Activated T-cell treated with anti-CD3 and anti-CD28 coated beads, Interleukin-2, amount 50 U/mL, for 72 hours (primary cell): ENCODE results near the gene SV2C. TPM values are rescaled to one million over a fixed set of nuclear protein-coding genes. Genes with fewer than 3 reads are reported as not detected.

Experiments used
- ATAC-seq, 2 donors: fragments of 150-1000 bp; cut with Tn5 transposase; replicated peaks in 1 of 2; 2 replicates each; pipeline ENCODE4 v1.10.0; 2021; ENCODE audit warnings: moderate library complexity in 2 of 2, mild to moderate bottlenecking in 1 of 2
- DNase-seq, 2 donors: peaks; one replicate each; pipeline ENCODE4 v3.0.0; 2021 to 2022; ENCODE audit warnings: mixed read lengths in 1 of 2
- H3K27ac Mint-ChIP-seq: one replicate; pipeline ENCODE4 v1.8.0; 2022; ENCODE audit warnings: mild to moderate bottlenecking, moderate library complexity, mixed read lengths
- H3K27me3 Mint-ChIP-seq: one replicate; pipeline ENCODE4 v1.8.0; 2022; ENCODE audit warnings: low read depth, mixed read lengths
- H3K36me3 Mint-ChIP-seq, 2 donors: one replicate each; pipeline ENCODE4 v1.8.0; 2022; ENCODE audit warnings: mixed read lengths in 2 of 2, mild to moderate bottlenecking in 1 of 2; ENCODE audit not compliant: insufficient read depth in 2 of 2
- H3K4me1 Mint-ChIP-seq: one replicate; pipeline ENCODE4 v1.8.0; 2022; ENCODE audit warnings: low read depth, mixed read lengths
- H3K4me3 Mint-ChIP-seq, 2 donors: one replicate each; pipeline ENCODE4 v1.8.0; 2022; ENCODE audit warnings: mild to moderate bottlenecking in 2 of 2, mixed read lengths in 2 of 2, moderate library complexity in 2 of 2
- H3K9me3 Mint-ChIP-seq, 2 donors: one replicate each; pipeline ENCODE4 v1.8.0; 2022; ENCODE audit warnings: mixed read lengths in 2 of 2
- total RNA-seq, 2 donors: library from RNA; stranded (reverse); gene quantifications; one replicate each; pipeline ENCODE4 v1.2.3, GENCODE V29; 2022

The SV2C gene
- total RNA-seq, 2 donors from 2014 or later, result 0.19 to 0.23 TPM

DNA sequence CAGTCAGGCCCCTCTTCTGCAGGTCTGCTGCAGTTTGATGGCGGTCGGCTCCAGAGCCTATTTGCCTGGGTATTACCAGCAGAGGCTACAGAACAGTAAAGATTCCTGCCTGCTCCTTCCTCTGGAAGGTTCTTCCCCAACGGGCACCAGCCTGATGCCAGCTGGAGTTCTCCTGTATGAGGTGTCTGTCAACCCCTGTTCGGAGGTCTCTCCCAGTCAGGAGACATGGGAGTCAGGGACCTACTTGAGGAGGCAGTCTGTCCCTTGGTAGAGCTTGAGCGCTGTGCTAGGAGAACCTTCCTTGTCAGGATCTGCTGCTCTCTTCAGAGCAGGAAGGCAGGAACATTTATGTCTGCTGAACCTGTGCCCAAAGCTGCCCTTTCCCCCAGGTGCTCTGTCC, 181.5 kb downstream of the SV2C start:
- no peak overlapping the region for H3K4me3 Mint-ChIP-seq
- peaks cover 7% of the 10 kb centered on the region for H3K27me3 Mint-ChIP-seq
- no peak for ATAC-seq
- peaks cover 6 to 9% of the 10 kb centered on the region in 2 donors for H3K9me3 Mint-ChIP-seq
- H3K27ac Mint-ChIP-seq, result no peak overlapping the region
- H3K4me1 Mint-ChIP-seq, result peaks cover 24% of the 10 kb centered on the region
- peaks cover 6 to 10% of the 10 kb centered on the region in 2 donors for H3K36me3 Mint-ChIP-seq
- no peak for DNase-seq

DNA sequence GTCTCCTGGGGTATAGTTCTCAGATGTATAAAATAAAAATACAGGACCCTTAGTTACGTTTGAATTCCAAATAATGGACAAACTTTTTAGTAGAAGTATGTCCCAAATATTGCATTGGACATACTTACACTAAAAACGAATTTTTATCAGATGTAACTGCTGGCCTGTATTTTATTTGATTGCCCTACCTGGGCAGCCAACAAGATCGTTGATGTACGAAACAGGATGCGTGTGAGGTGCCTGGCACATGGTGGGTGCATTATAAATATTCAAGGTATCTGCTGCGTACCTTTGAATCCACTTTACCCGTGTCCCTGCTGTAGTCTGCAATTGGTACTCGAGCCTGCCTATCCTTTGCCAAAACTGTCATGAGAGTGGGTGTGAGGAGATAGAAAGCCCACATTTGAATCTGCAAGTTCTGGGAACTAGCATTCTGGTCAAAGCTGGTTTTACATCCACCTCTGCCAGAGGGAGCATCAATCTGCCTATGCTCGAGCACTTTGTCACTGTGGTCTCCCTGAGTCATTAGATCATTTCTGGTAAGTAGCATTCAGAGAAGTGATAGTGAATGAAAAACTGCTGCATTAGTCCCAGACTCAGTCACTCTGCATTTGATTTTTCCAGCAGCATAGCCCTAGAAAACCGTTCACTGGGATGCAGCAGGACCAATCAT, 186.2 kb downstream of the SV2C start:
- Mint-ChIP-seq H3K36me3 (peaks cover 0 to 3% of the 10 kb centered on the region in 2 donors), H3K27ac (peak overlapping the region; percentile 99), H3K4me1 (peaks cover 40% of the 10 kb centered on the region), H3K27me3 (peaks cover 7% of the 10 kb centered on the region), H3K9me3 (no peaks in the 10 kb centered on the region), H3K4me3 (peak overlapping the region; percentile 78 to 95)
- ATAC-seq (peak; percentile 93 to 94), DNase-seq (peak; percentile 63 to 67)

DNA sequence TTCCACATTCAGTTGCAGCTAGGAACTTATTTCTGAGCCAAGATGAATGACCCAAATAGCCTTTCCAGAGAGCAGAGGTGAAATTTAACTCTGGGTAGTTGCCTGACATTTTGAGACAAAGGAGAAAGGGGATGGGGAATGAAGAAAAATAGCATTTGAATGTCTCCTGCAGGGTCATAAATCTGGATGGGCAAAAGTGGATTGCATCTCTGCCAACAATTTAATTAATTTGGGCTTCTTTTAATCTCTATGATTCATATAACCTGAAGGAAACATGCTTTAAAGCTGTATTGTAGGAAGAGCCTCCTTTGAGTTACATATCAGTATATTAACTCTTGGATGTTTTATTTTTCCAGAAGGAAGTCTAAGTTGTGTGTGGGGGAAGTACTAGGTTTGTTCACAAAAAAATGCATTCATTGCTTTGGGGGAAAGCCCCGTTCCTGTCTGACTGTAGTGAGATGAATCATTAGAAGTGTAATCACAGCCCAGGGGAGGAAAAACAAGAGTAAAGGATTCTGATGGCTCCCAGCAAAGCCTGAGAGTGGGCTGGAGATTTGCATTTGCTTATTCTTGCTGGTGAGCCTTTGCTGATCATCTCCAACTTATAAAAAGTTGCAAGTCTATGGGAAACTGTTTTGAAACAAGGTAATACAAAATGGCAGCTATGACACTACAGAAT, 186.9 kb downstream of the SV2C start:
- Mint-ChIP-seq H3K27me3 (peaks cover 7% of the 10 kb centered on the region), H3K4me3 (peak overlapping the region; percentile 78 to 95), H3K9me3 (no peaks in the 10 kb centered on the region), H3K36me3 (peaks cover 0 to 3% of the 10 kb centered on the region in 2 donors), H3K4me1 (peaks cover 40% of the 10 kb centered on the region), H3K27ac (peak overlapping the region; percentile 99)
- DNase-seq (peak; percentile 54 to 58), ATAC-seq (peak; percentile 76 to 78)

DNA sequence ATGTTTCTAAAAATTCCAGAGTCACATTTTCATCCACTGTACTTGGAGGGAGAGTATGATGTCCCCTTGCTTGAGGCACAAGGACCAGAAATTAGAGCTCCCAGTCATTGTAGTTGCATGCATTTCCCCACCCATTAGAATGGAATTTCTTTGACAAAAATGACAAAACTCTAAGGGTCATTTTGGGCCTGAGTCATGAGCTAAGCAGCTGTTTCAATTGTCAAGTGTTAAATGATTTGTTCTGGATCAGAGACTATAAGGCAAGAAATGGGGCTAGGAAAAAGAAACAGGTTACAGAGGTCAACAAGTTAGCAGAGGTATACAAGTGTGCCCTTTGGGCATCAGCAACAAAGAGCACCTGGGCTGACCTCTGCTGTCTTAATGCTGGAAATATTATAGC, 188.7 kb downstream of the SV2C start:
- peaks cover 0 to 3% of the 10 kb centered on the region in 2 donors for H3K36me3 Mint-ChIP-seq
- no peak overlapping the region for H3K4me3 Mint-ChIP-seq
- ATAC-seq, result no peak
- H3K27me3 Mint-ChIP-seq, result peaks cover 7% of the 10 kb centered on the region
- H3K27ac Mint-ChIP-seq, result no peak overlapping the region
- DNase-seq, result no peak
- no peaks in the 10 kb centered on the region for H3K9me3 Mint-ChIP-seq
- H3K4me1 Mint-ChIP-seq, result peaks cover 40% of the 10 kb centered on the region

DNA sequence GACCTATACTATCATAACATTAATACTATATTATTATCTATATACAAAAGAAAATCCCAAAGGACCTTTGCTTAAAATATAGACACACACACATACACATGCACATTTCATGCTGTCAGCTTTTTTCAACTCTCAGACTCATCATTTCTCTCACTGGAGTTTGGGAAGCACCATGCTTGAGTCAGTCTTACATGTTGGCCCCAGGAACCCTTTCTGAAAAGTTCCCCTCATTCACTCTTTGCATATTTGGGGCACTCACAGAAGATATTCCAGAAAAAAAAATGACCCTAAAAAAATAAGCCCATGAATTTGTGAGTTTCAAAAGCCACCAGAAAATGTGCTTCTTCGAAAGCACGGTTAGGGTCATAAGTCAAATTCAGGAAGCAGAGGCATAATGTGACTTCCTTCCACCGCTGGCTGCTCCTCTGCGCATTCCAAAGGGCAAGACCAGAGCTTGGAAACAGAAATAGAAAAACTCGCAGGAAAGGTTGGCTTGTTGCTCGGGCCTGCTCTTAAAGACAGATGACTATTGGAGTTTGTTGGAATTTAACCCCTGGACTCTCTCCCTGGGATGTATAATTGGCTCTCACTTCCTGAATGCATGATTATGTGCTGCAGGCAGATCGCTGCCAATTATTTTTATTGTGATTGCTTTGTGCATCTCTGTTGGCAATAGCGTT, 190.2 kb downstream of the SV2C start:
- DNase-seq, result no peak
- Mint-ChIP-seq H3K4me3 (no peak overlapping the region), H3K4me1 (peaks cover 29% of the 10 kb centered on the region), H3K27ac (no peak overlapping the region), H3K36me3 (peaks cover 0 to 3% of the 10 kb centered on the region in 2 donors), H3K27me3 (no peaks in the 10 kb centered on the region), H3K9me3 (no peaks in the 10 kb centered on the region)
- no peak for ATAC-seq

DNA sequence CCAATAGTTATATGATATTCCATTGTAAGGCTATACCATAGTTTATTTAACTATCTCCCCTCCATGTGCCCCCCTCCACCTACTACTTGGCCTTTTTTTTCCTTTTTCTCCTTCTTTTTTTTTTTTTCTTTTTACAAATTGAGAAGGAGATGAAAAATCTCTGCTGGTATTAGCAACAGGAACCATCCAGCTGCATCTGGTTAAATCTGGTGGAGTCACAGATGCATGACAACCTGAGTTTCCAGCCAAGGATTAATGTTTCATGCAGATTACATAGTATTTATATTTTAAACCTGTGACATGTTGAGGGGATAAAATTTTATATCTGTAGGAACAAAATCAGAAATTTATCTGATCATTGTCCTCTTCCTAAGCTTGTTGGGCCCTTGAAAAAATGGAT, 191.4 kb downstream of the SV2C start:
- peaks cover 17% of the 10 kb centered on the region for H3K4me1 Mint-ChIP-seq
- H3K27ac Mint-ChIP-seq, result no peak overlapping the region
- no peaks in the 10 kb centered on the region for H3K9me3 Mint-ChIP-seq
- no peak for DNase-seq
- H3K27me3 Mint-ChIP-seq, result no peaks in the 10 kb centered on the region
- H3K36me3 Mint-ChIP-seq, result peaks cover 0 to 3% of the 10 kb centered on the region in 2 donors
- no peak for ATAC-seq
- no peak overlapping the region for H3K4me3 Mint-ChIP-seq

DNA sequence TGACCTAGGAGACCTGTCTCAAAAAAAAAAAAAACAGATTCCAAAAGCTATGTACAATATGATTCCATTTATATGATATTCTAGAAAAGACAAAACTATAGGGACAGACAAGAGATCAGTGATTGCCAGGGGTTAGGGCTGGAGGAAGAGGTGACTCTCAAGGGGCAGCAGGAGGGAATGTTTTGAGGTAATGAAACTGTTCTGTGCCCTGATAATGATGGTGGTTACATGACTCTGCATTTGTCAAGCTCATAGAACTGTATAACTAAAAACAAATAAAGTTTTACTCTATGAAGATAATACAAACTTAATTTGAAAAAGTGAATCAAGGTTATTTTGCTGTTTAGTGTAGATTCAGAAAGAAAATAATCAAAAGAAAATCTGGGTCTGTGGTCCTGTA, 194.6 kb downstream of the SV2C start:
- Mint-ChIP-seq H3K27me3 (no peaks in the 10 kb centered on the region), H3K36me3 (no peaks in the 10 kb centered on the region), H3K27ac (no peak overlapping the region), H3K4me3 (no peak overlapping the region), H3K4me1 (no peaks in the 10 kb centered on the region), H3K9me3 (no peaks in the 10 kb centered on the region)
- no peak for ATAC-seq
- no peak for DNase-seq

DNA sequence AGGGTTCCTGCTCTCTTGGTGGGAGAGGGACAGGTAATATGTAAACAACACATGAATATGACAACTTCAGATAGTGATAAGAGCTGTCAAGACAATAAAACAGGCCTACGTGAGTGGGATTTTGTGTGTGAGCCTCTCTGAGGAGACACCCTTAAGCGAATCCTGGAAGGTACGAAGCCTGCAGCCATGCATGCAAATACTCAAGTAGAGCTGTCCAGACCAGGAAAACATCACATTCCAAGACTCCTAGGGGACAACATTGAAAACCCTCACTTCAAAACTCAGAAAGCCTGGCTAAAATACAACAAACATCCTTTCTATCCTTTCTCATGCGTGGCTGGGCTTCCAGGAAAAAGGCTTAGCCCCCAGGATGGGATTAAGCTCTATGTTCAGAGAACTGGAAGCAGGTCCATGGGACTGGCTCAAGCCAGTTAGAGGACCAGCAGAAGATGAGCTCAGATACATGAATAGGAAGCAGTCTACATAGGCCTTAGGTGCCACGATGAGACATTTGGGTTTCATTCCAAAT, 195.1 kb downstream of the SV2C start:
- H3K4me1 Mint-ChIP-seq, result no peaks in the 10 kb centered on the region
- no peak overlapping the region for H3K4me3 Mint-ChIP-seq
- no peak overlapping the region for H3K27ac Mint-ChIP-seq
- H3K9me3 Mint-ChIP-seq, result no peaks in the 10 kb centered on the region
- no peak for DNase-seq
- H3K27me3 Mint-ChIP-seq, result no peaks in the 10 kb centered on the region
- no peaks in the 10 kb centered on the region for H3K36me3 Mint-ChIP-seq
- no peak for ATAC-seq

DNA sequence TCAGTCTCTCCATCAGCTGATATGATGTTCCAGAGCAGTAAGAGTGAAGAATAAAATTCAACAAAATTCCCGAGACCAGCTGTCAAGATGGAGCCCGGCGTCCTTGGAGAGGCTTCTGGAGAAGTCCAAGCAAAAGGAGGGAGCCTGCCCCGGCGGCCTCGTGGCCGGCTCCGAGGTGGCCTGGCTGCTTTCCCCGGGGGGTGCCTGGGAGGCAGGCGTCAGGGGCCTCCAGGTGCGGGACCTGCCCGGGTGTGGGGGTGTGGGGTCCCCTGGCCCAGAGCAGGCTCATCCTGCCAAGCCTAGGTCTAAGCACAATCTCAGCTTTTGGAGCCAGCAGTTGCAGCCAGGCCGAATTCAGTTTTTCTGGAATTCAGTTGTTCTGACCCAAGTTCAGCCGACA, 197.3 kb downstream of the SV2C start:
- H3K27ac Mint-ChIP-seq, result no peak overlapping the region
- no peaks in the 10 kb centered on the region for H3K27me3 Mint-ChIP-seq
- ATAC-seq (no peak), DNase-seq (no peak)
- no peaks in the 10 kb centered on the region for H3K9me3 Mint-ChIP-seq
- no peaks in the 10 kb centered on the region for H3K4me1 Mint-ChIP-seq
- H3K36me3 Mint-ChIP-seq, result no peaks in the 10 kb centered on the region
- no peak overlapping the region for H3K4me3 Mint-ChIP-seq

DNA sequence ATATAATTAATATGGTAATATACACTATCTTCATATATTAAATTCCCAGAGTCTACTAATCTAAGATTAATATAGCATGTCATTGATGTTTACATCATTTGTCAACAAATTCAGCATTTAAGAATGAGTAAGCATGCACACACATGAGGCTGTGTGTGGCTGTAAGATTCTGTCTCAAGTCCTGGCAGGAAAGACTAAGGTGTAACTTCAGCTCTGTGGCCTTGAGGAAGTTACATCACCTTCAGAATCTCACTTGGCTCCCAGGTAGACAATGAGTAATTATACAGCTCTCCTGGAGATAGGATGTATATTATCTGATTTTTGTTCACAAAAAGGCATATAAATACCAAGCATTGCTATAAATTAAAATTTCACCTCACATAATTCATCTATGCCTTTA, 200.5 kb downstream of the SV2C start:
- Mint-ChIP-seq H3K4me1 (no peaks in the 10 kb centered on the region), H3K27ac (no peak overlapping the region), H3K27me3 (no peaks in the 10 kb centered on the region), H3K36me3 (peaks cover 0 to 1% of the 10 kb centered on the region in 2 donors), H3K9me3 (no peaks in the 10 kb centered on the region), H3K4me3 (no peak overlapping the region)
- no peak for DNase-seq
- no peak for ATAC-seq

DNA sequence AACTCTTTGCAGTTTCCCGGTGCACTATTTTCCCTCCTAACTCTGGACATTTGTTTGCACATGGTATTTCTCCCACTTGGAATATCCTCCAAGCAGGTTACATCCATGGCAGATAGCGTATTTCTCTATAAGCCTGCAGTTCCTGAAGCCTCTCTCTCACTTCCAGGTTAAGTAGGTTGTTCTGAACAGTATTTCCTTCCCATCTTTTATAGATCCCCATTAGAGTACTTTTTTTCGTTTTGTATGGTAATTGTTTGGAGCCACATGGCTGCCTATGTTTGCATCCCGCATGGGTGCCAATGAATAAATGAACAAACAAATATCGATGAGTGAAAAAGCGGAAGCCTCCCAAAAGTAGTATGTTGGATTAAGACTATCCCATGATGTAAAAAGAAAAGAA, 206.5 kb downstream of the SV2C start:
- H3K27me3 Mint-ChIP-seq, result peaks cover 8% of the 10 kb centered on the region
- no peak overlapping the region for H3K27ac Mint-ChIP-seq
- H3K36me3 Mint-ChIP-seq, result peaks cover 0 to 1% of the 10 kb centered on the region in 2 donors
- no peaks in the 10 kb centered on the region for H3K9me3 Mint-ChIP-seq
- ATAC-seq (no peak), DNase-seq (no peak)
- peaks cover 6% of the 10 kb centered on the region for H3K4me1 Mint-ChIP-seq
- H3K4me3 Mint-ChIP-seq, result no peak overlapping the region

DNA sequence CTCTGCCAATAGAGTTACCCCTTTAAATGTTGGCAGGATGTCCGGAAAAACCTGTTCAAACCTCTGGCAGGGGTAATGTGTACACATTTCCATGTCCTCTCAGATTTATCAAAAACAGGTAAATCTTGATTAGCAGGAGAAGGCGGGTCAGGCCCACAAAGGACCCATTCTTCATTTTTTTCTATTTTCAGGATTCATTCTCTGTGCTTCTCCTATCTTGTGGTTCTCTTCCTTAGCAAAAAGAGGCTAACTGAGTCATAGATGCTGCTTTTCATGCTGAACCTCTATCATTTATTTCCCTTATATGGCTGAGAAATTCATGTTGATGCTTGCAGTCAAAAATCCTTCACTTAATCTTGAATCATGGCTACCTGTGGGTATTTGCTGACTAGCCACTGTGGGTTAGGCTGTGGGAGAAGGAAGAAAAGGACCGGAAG, 207.2 kb downstream of the SV2C start:
- Mint-ChIP-seq H3K4me1 (peaks cover 6% of the 10 kb centered on the region), H3K4me3 (no peak overlapping the region), H3K27me3 (peaks cover 8% of the 10 kb centered on the region), H3K9me3 (no peaks in the 10 kb centered on the region), H3K36me3 (peaks cover 0 to 1% of the 10 kb centered on the region in 2 donors), H3K27ac (no peak overlapping the region)
- ATAC-seq (no peak), DNase-seq (no peak)
